ENCODE measurements around the gene ACTR1A.

ACTR1A gene

GRCh38 chr10:102431452-102432124, 70.9 kb downstream of the ACTR1A start:
- no peak for DNase-seq

GRCh38 chr10:102429468-102429867, 73.0 kb downstream of the ACTR1A start:
- no peak for DNase-seq
